ENCODE data around the gene HOXD13. TPM values are rescaled to one million over a fixed set of nuclear protein-coding genes. Genes with fewer than 3 reads are reported as not detected.

HOXD13 gene
- total RNA-seq, result not detected in 2 replicates
- not detected for total RNA-seq (2013)
- not detected in 2 replicates for polyA plus RNA-seq
- polyA minus RNA-seq, result not detected in 2 replicates

DNA sequence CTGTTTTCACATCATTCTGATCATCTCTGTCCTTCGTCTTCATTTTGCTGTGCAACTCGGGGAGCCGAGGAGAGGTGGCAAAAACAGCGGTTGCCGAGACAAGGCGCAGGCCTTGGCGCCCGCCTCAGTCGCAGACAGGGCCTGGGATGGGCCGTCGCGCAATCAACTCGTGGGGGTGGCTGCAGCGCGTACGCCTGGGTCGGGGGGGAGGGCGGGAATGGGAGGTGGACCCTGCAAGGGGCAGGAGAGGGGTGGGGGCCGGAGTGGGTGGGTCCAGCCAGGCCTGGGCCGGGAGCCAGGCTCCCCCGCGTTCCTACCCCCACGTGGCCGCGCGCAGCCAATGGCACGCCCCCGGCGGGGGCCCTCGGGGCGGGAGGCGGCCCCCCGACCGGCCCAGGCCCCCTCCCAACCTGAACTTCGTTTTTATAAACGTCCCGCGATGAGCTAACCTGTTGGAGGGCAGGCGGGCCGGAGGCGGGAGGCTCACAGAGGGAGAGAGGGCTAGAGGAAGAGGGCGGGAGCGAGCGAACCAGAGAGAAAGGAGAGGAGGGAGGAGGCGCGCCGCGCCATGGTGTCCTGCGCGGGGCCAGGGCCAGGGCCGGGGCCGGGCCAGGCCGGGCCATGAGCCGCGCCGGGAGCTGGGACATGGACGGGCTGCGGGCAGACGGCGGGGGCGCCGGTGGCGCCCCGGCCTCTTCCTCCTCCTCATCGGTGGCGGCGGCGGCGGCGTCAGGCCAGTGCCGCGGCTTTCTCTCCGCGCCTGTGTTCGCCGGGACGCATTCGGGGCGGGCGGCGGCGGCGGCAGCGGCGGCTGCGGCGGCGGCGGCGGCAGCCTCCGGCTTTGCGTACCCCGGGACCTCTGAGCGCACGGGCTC is at the start of gene HOXD13:
HOXD13 (plus strand) TSS at position 452 of the 875 bp plus-strand sequence; CDS start at position 622, 170 bp downstream.
- Histone ChIP-seq H3K9ac (ENCODE audit: low read length) (no peak within 1 kb of the TSS), H3K9me3 (ENCODE audit: control extremely low read depth in 1 of 3, control insufficient read depth in 2 of 3, insufficient read depth in 1 of 3, low read length in 2 of 3) (peaks cover 1 to 40% (median 8%) of the 10 kb centered on the region in 3 donors), H3K36me3 (replicated peaks in 1 of 2; ENCODE audit: control extremely low read depth in 1 of 2, control insufficient read depth in 1 of 2, extremely low read depth in 1 of 2, insufficient read depth in 2 of 2, low read length in 1 of 2) (no peaks in the 10 kb centered on the region), H3K79me2 (ENCODE audit: control insufficient read depth, insufficient read depth, low read length) (no peaks in the 10 kb centered on the region), H2AFZ (ENCODE audit: insufficient read depth, low read depth, low read length, poor library complexity, severe bottlenecking) (no peak within 1 kb of the TSS), H3K4me3 (ENCODE audit: control extremely low read depth in 1 of 5, extremely low read depth in 1 of 5, insufficient read depth in 1 of 5, low read depth in 2 of 5, low read length in 4 of 5) (no peak within 1 kb of the TSS), H3K27me3 (replicated peaks in 1 of 4; ENCODE audit: control extremely low read depth in 1 of 4, control insufficient read depth in 3 of 4, insufficient read depth in 4 of 4, low read length in 3 of 4) (peaks cover 0 to 89% (median 84%) of the 10 kb centered on the region in 4 experiments), H3K4me2 (replicated peaks; ENCODE audit: low read depth, low read length, poor library complexity, severe bottlenecking) (peak within 1 kb of the TSS; percentile 48), H3K4me1 (ENCODE audit: control insufficient read depth in 2 of 2, insufficient read depth in 2 of 2, low read length in 2 of 2) (peaks cover 28 to 32% of the 10 kb centered on the region in 2 donors), H3K27ac (ENCODE audit: low read length in 2 of 2) (no peak within 1 kb of the TSS), H4K20me1 (ENCODE audit: control insufficient read depth, insufficient read depth, low read length, poor library complexity, severe bottlenecking) (no peaks in the 10 kb centered on the region)
- peak within 1 kb of the TSS; percentile 4 for H3K4me3 Mint-ChIP-seq
- H3K27me3 Mint-ChIP-seq, result peaks cover 81% of the 10 kb centered on the region
- no peak for TF ChIP-seq CTCF (IDR thresholded peaks at IDR 0.05)
- no peak for TF ChIP-seq EZH2 (IDR thresholded peaks at IDR 0.05; ENCODE audit: borderline replicate concordance, insufficient read depth, low read depth, low read length, poor library complexity, severe bottlenecking)
- H3K9me3 Mint-ChIP-seq (ENCODE audit: insufficient read depth), result peaks cover 3% of the 10 kb centered on the region
- H3K4me1 Mint-ChIP-seq, result peaks cover 30% of the 10 kb centered on the region
- ATAC-seq (ENCODE audit: low read depth), result no peak
- peak; percentile 33 for DNase-seq
- CTCF ChIA-PET, result no interaction called here
- intact Hi-C loops (cut with micrococcal nuclease), result loop anchor here (10.0 kb wide), 1 partner anchor 1758 kb away; the partner anchor contains the start of gene SP9
- H3K27ac Mint-ChIP-seq, result peak within 1 kb of the TSS; percentile 71
- WGBS (ENCODE audit: insufficient coverage), result 8% methylated on average over 73 of the region's 95 CpGs
- POLR2A ChIA-PET, result no interaction called here

DNA sequence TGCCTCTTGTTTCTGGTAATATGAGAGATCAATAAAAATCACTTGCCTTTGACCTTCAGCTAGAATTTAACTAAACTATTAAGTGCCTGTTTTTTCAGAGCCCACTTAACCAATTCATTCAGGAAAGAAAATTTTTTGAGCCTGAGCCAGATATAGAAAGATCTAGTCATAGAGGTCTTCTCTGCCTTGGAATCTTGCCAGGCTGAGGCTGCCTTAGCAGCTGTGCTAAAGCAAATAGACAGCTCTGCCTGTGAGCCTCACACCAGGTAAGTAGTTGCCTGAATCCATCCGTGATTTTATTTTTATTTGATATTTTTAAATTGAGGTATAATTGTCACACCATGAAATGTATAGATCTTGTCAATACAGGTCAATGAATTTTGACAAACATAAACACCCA is 36.1 kb upstream of the HOXD13 start:
- H3K9me3 ChIP-seq (ENCODE audit: control extremely low read depth in 1 of 3, control insufficient read depth in 2 of 3, insufficient read depth in 1 of 3, low read length in 2 of 3), result no peaks in the 10 kb centered on the region
- intact Hi-C loops (cut with micrococcal nuclease), result no loop called here
- Mint-ChIP-seq H3K4me1 (no peaks in the 10 kb centered on the region), H3K4me3 (no peak overlapping the region), H3K27me3 (peaks cover 46% of the 10 kb centered on the region), H3K27ac (no peak overlapping the region), H3K9me3 (ENCODE audit: insufficient read depth) (no peaks in the 10 kb centered on the region)
- no peaks in the 10 kb centered on the region for H3K36me3 ChIP-seq (replicated peaks in 1 of 2; ENCODE audit: control extremely low read depth in 1 of 2, control insufficient read depth in 1 of 2, extremely low read depth in 1 of 2, insufficient read depth in 2 of 2, low read length in 1 of 2)
- no peak overlapping the region for H3K27ac ChIP-seq (ENCODE audit: low read length in 2 of 2)
- no peak overlapping the region for H3K4me3 ChIP-seq (ENCODE audit: control extremely low read depth in 1 of 5, extremely low read depth in 1 of 5, insufficient read depth in 1 of 5, low read depth in 2 of 5, low read length in 4 of 5)
- TF ChIP-seq CTCF (IDR thresholded peaks at IDR 0.05) (no peak), EZH2 (IDR thresholded peaks at IDR 0.05; ENCODE audit: borderline replicate concordance, insufficient read depth, low read depth, low read length, poor library complexity, severe bottlenecking) (no peak)
- DNase-seq (no peak), ATAC-seq (ENCODE audit: low read depth) (no peak)
- H3K27me3 ChIP-seq (replicated peaks in 1 of 4; ENCODE audit: control extremely low read depth in 1 of 4, control insufficient read depth in 3 of 4, insufficient read depth in 4 of 4, low read length in 3 of 4), result peaks cover 0 to 15% (median 5%) of the 10 kb centered on the region in 4 experiments
- no peak overlapping the region for H3K9ac ChIP-seq (ENCODE audit: low read length)
- H3K4me1 ChIP-seq (ENCODE audit: control insufficient read depth in 2 of 2, insufficient read depth in 2 of 2, low read length in 2 of 2), result no peaks in the 10 kb centered on the region
- no peak overlapping the region for H3K4me2 ChIP-seq (replicated peaks; ENCODE audit: low read depth, low read length, poor library complexity, severe bottlenecking)
- ChIA-PET CTCF (no interaction called here), POLR2A (no interaction called here)
- no peaks in the 10 kb centered on the region for H4K20me1 ChIP-seq (ENCODE audit: control insufficient read depth, insufficient read depth, low read length, poor library complexity, severe bottlenecking)
- no peaks in the 10 kb centered on the region for H3K79me2 ChIP-seq (ENCODE audit: control insufficient read depth, insufficient read depth, low read length)
- H2AFZ ChIP-seq (ENCODE audit: insufficient read depth, low read depth, low read length, poor library complexity, severe bottlenecking), result no peak overlapping the region
- no CpG with 5 or more reads among the region's 1 CpG for WGBS (ENCODE audit: insufficient coverage)

All from B cell (primary cell).